CD8-positive, alpha-beta memory T cell (primary cell): ENCODE measurements around the gene CCDC191. TPM values are rescaled to one million over a fixed set of nuclear protein-coding genes. Genes with fewer than 3 reads are reported as not detected.

ENCODE experiments used
- CTCF ChIA-PET: fragments of 350-600 bp; sonication (Branson Sonifier 250); formaldehyde crosslinking; loops from one replicate; lab custom pipeline; 2021; ENCODE audit warnings: antibody characterized with exemption; lab: Charles Lee
- POLR2A ChIA-PET: fragments of 350-600 bp; sonication (Branson Sonifier 250); formaldehyde crosslinking; loops from one replicate; lab custom pipeline; 2021; ENCODE audit warnings: antibody characterized with exemption; lab: Charles Lee
- DNase-seq, 5 donors: peaks; one replicate each; pipeline versions ENCODE4 v3.0.0 to v3.0.0-alpha.2; 2020 to 2022; ENCODE audit warnings: mixed read lengths in 1 of 5
- H3K27ac ChIP-seq: one replicate; pipeline ENCODE4 v1.7.0; 2013; ENCODE audit warnings: low read depth, mild to moderate bottlenecking, low read length, moderate library complexity
- H3K27me3 ChIP-seq: 2 replicates; pipeline ENCODE4 v1.7.0; 2013; ENCODE audit warnings: low read length, mild to moderate bottlenecking; ENCODE audit not compliant: insufficient read depth, poor library complexity, severe bottlenecking
- H3K36me3 ChIP-seq: 2 replicates; pipeline ENCODE4 v1.7.0; 2013; ENCODE audit warnings: mild to moderate bottlenecking, low read length, moderate library complexity; ENCODE audit not compliant: insufficient read depth
- H3K4me1 ChIP-seq: 2 replicates; pipeline ENCODE4 v1.7.0; 2013; ENCODE audit warnings: mild to moderate bottlenecking, low read length, moderate library complexity; ENCODE audit not compliant: insufficient read depth
- H3K4me3 ChIP-seq: 2 replicates; pipeline ENCODE4 v1.7.0; 2013; ENCODE audit warnings: mild to moderate bottlenecking, low read length
- H3K9me3 ChIP-seq: 2 replicates; pipeline ENCODE4 v1.7.0; 2013; ENCODE audit warnings: mild to moderate bottlenecking, low read length
- H3K27ac Mint-ChIP-seq, 8 donors: one replicate each; pipeline ENCODE4 v1.8.0; 2020 to 2021; ENCODE audit warnings: mixed read lengths in 8 of 8, mild to moderate bottlenecking in 6 of 8, inconsistent platforms in 3 of 8, moderate library complexity in 3 of 8
- H3K27me3 Mint-ChIP-seq, 2 donors: one replicate each; pipeline ENCODE4 v1.8.0; 2020 to 2021; ENCODE audit warnings: mixed read lengths in 2 of 2, mild to moderate bottlenecking in 1 of 2, moderate library complexity in 1 of 2
- H3K36me3 Mint-ChIP-seq, 3 donors: one replicate each; pipeline ENCODE4 v1.8.0; 2020 to 2021; ENCODE audit warnings: mixed read lengths in 3 of 3, inconsistent platforms in 1 of 3, mild to moderate bottlenecking in 1 of 3
- H3K4me1 Mint-ChIP-seq, 3 donors: one replicate each; pipeline ENCODE4 v1.8.0; 2020 to 2021; ENCODE audit warnings: mixed read lengths in 3 of 3, inconsistent platforms in 1 of 3, mild to moderate bottlenecking in 1 of 3
- H3K4me3 Mint-ChIP-seq, 7 donors: one replicate each; pipeline ENCODE4 v1.8.0; 2020 to 2021; ENCODE audit warnings: mixed read lengths in 7 of 7, mild to moderate bottlenecking in 6 of 7, moderate library complexity in 4 of 7, inconsistent platforms in 2 of 7
- H3K9me3 Mint-ChIP-seq, 5 donors: one replicate each; pipeline ENCODE4 v1.8.0; 2020 to 2022; ENCODE audit warnings: mixed read lengths in 5 of 5, mild to moderate bottlenecking in 3 of 5, moderate library complexity in 2 of 5, inconsistent platforms in 1 of 5
- polyA plus RNA-seq: library from polyadenylated mRNA; unstranded; fragments of 300-500 nt; fragmentation: Illumina TruSeq; gene quantifications from one replicate; pipeline ENCODE4 v1.2.3, GENCODE V29; 2021
- total RNA-seq, 2 experiments: library from RNA; stranded (reverse); gene quantifications; one replicate each; pipeline ENCODE4 v1.2.3, GENCODE V29; 2021

Gene CCDC191
- total and polyA plus RNA-seq, 3 experiments from 2014 or later = 1.2 to 1.5 (median 1.4) TPM

GRCh38 chr3:114043205-114043604, 13.1 kb downstream of the CCDC191 start:
- Histone ChIP-seq H3K9me3 (no peaks in the 10 kb centered on the region), H3K4me1 (no peaks in the 10 kb centered on the region), H3K27ac (no peak overlapping the region), H3K36me3 (no peaks in the 10 kb centered on the region), H3K27me3 (no peaks in the 10 kb centered on the region), H3K4me3 (no peak overlapping the region)
- ChIA-PET CTCF (no interaction called here), POLR2A (no interaction called here)
- Mint-ChIP-seq H3K27me3 (peaks cover 0 to 2% of the 10 kb centered on the region in 2 donors), H3K9me3 (no peaks in the 10 kb centered on the region), H3K27ac (no peak overlapping the region), H3K4me3 (no peak overlapping the region), H3K4me1 (no peaks in the 10 kb centered on the region), H3K36me3 (peaks cover under 1 to 6% (median 4%) of the 10 kb centered on the region in 3 donors)
- DNase-seq = no peak

- Mint-ChIP-seq H3K4me1 (no peaks in the 10 kb centered on the region), H3K9me3 (no peaks in the 10 kb centered on the region), H3K27ac (peak overlapping the region in 1 of 8 donors; percentile 21), H3K36me3 (peaks cover 12 to 35% (median 16%) of the 10 kb centered on the region in 3 donors), H3K27me3 (peaks cover 0 to 1% of the 10 kb centered on the region in 2 donors), H3K4me3 (no peak overlapping the region)
- Histone ChIP-seq H3K9me3 (no peaks in the 10 kb centered on the region), H3K4me3 (no peak overlapping the region), H3K27me3 (no peaks in the 10 kb centered on the region), H3K4me1 (no peaks in the 10 kb centered on the region), H3K36me3 (no peaks in the 10 kb centered on the region), H3K27ac (no peak overlapping the region)
- CTCF ChIA-PET = no interaction called here
- POLR2A ChIA-PET = no interaction called here
- DNase-seq = no peak
Measured at GRCh38 chr3:114035896-114036295, 20.4 kb downstream of the CCDC191 start.

- Histone ChIP-seq H3K27ac (no peak overlapping the region), H3K36me3 (no peaks in the 10 kb centered on the region), H3K27me3 (no peaks in the 10 kb centered on the region), H3K4me1 (no peaks in the 10 kb centered on the region), H3K4me3 (no peak overlapping the region), H3K9me3 (no peaks in the 10 kb centered on the region)
- ChIA-PET CTCF (no interaction called here), POLR2A (no interaction called here)
- H3K4me1 Mint-ChIP-seq = no peaks in the 10 kb centered on the region
- peaks cover 0 to 1% of the 10 kb centered on the region in 2 donors for H3K27me3 Mint-ChIP-seq
- H3K36me3 Mint-ChIP-seq = peaks cover 12 to 36% (median 17%) of the 10 kb centered on the region in 3 donors
- no peak for DNase-seq
- no peak overlapping the region for H3K4me3 Mint-ChIP-seq
- H3K9me3 Mint-ChIP-seq = no peaks in the 10 kb centered on the region
- peak overlapping the region in 1 of 8 donors; percentile 66 for H3K27ac Mint-ChIP-seq
Measured at GRCh38 chr3:114034787-114035545, 21.4 kb downstream of the CCDC191 start.

- H3K4me1 ChIP-seq = no peaks in the 10 kb centered on the region
- H3K27ac ChIP-seq = no peak overlapping the region
- peaks cover 0 to 1% of the 10 kb centered on the region in 2 donors for H3K27me3 Mint-ChIP-seq
- no peaks in the 10 kb centered on the region for H3K36me3 ChIP-seq
- no peaks in the 10 kb centered on the region for H3K9me3 Mint-ChIP-seq
- H3K36me3 Mint-ChIP-seq = peaks cover 12 to 36% (median 21%) of the 10 kb centered on the region in 3 donors
- no peaks in the 10 kb centered on the region for H3K9me3 ChIP-seq
- ChIA-PET CTCF (no interaction called here), POLR2A (no interaction called here)
- H3K27ac Mint-ChIP-seq = no peak overlapping the region
- no peak overlapping the region for H3K4me3 Mint-ChIP-seq
- DNase-seq = no peak
- H3K4me3 ChIP-seq = no peak overlapping the region
- no peaks in the 10 kb centered on the region for H3K4me1 Mint-ChIP-seq
- no peaks in the 10 kb centered on the region for H3K27me3 ChIP-seq
Measured at GRCh38 chr3:114034211-114034610, 22.1 kb downstream of the CCDC191 start.

GRCh38 chr3:114033721-114034120, 22.6 kb downstream of the CCDC191 start:
- Mint-ChIP-seq H3K4me3 (no peak overlapping the region), H3K27me3 (peaks cover 0 to 1% of the 10 kb centered on the region in 2 donors), H3K27ac (no peak overlapping the region), H3K4me1 (no peaks in the 10 kb centered on the region), H3K36me3 (peaks cover 12 to 38% (median 24%) of the 10 kb centered on the region in 3 donors), H3K9me3 (no peaks in the 10 kb centered on the region)
- Histone ChIP-seq H3K36me3 (no peaks in the 10 kb centered on the region), H3K4me1 (no peaks in the 10 kb centered on the region), H3K9me3 (no peaks in the 10 kb centered on the region), H3K27me3 (no peaks in the 10 kb centered on the region), H3K27ac (no peak overlapping the region), H3K4me3 (no peak overlapping the region)
- ChIA-PET CTCF (no interaction called here), POLR2A (no interaction called here)
- no peak for DNase-seq

- H3K4me3 ChIP-seq = no peak overlapping the region
- H3K4me1 ChIP-seq = no peaks in the 10 kb centered on the region
- no peak overlapping the region for H3K27ac Mint-ChIP-seq
- no peaks in the 10 kb centered on the region for H3K4me1 Mint-ChIP-seq
- H3K4me3 Mint-ChIP-seq = no peak overlapping the region
- ChIA-PET POLR2A (no interaction called here), CTCF (no interaction called here)
- no peaks in the 10 kb centered on the region for H3K9me3 Mint-ChIP-seq
- H3K36me3 ChIP-seq = no peaks in the 10 kb centered on the region
- H3K27me3 ChIP-seq = no peaks in the 10 kb centered on the region
- DNase-seq = no peak
- H3K27ac ChIP-seq = no peak overlapping the region
- peaks cover 7 to 12% (median 11%) of the 10 kb centered on the region in 3 donors for H3K36me3 Mint-ChIP-seq
- H3K9me3 ChIP-seq = no peaks in the 10 kb centered on the region
- H3K27me3 Mint-ChIP-seq = no peaks in the 10 kb centered on the region
Measured at GRCh38 chr3:114026331-114026730, 30.0 kb downstream of the CCDC191 start.

- ChIA-PET CTCF (no interaction called here), POLR2A (no interaction called here)
- no peaks in the 10 kb centered on the region for H3K9me3 Mint-ChIP-seq
Measured at GRCh38 chr3:114025451-114025850, 30.9 kb downstream of the CCDC191 start.

GRCh38 chr3:114022145-114022802, 34.1 kb downstream of the CCDC191 start:
- Mint-ChIP-seq H3K9me3 (no peaks in the 10 kb centered on the region), H3K4me1 (no peaks in the 10 kb centered on the region), H3K36me3 (peaks cover 2 to 12% (median 9%) of the 10 kb centered on the region in 3 donors), H3K27me3 (no peaks in the 10 kb centered on the region), H3K27ac (no peak overlapping the region), H3K4me3 (no peak overlapping the region)
- DNase-seq = no peak
- no peaks in the 10 kb centered on the region for H3K27me3 ChIP-seq
- ChIA-PET CTCF (no interaction called here), POLR2A (no interaction called here)
- H3K27ac ChIP-seq = no peak overlapping the region
- H3K36me3 ChIP-seq = no peaks in the 10 kb centered on the region
- H3K4me3 ChIP-seq = no peak overlapping the region
- H3K4me1 ChIP-seq = no peaks in the 10 kb centered on the region
- no peaks in the 10 kb centered on the region for H3K9me3 ChIP-seq

More at GRCh38 chr3:114025451-114025850, 30.9 kb downstream of the CCDC191 start:
- H3K4me3 ChIP-seq = no peak overlapping the region
- Mint-ChIP-seq H3K27ac (no peak overlapping the region), H3K36me3 (peaks cover 4 to 12% (median 10%) of the 10 kb centered on the region in 3 donors), H3K4me1 (no peaks in the 10 kb centered on the region), H3K27me3 (no peaks in the 10 kb centered on the region), H3K4me3 (no peak overlapping the region)
- no peaks in the 10 kb centered on the region for H3K4me1 ChIP-seq
- DNase-seq = no peak
- H3K36me3 ChIP-seq = no peaks in the 10 kb centered on the region
- H3K27ac ChIP-seq = no peak overlapping the region
- no peaks in the 10 kb centered on the region for H3K9me3 ChIP-seq
- no peaks in the 10 kb centered on the region for H3K27me3 ChIP-seq
